Neural progenitor cell (in vitro differentiated cells): Measurements from ENCODE around the gene SMCO2. TPM values are rescaled to one million over a fixed set of nuclear protein-coding genes. Genes with fewer than 3 reads are reported as not detected.

Experiments used
- DNase-seq: peaks from one replicate; pipeline ENCODE4 v3.0.0-alpha.2; 2016; ENCODE audit warnings: low spot score
- H2AFZ ChIP-seq: fragments of 200-600 bp; sonication (generic); replicated peaks from 2 replicates; pipeline ENCODE4 v1.6.1; 2016; ENCODE audit warnings: antibody characterized with exemption
- H3F3A ChIP-seq: fragments of 200-600 bp; sonication (generic); 2 replicates; pipeline ENCODE4 v1.6.1; 2016; ENCODE audit warnings: antibody characterized with exemption, low read depth
- H3K27ac ChIP-seq: fragments of 200-600 bp; sonication (generic); 2 replicates; pipeline ENCODE4 v1.5.1; 2016; ENCODE audit warnings: mild to moderate bottlenecking
- H3K27me3 ChIP-seq: fragments of 200-600 bp; sonication (generic); 2 replicates; pipeline ENCODE4 v1.6.1; 2016; ENCODE audit warnings: mild to moderate bottlenecking, moderate library complexity
- H3K36me3 ChIP-seq: fragments of 200-600 bp; sonication (generic); 2 replicates; pipeline ENCODE4 v1.5.1; 2016
- H3K4me1 ChIP-seq: fragments of 200-600 bp; sonication (generic); 2 replicates; pipeline ENCODE4 v1.6.1; 2016; ENCODE audit warnings: mixed run types
- H3K4me2 ChIP-seq: fragments of 200-600 bp; sonication (generic); 2 replicates; pipeline ENCODE4 v1.6.1; 2016
- H3K4me3 ChIP-seq: fragments of 200-600 bp; sonication (generic); 2 replicates; pipeline ENCODE4 v1.5.1; 2016
- H3K79me2 ChIP-seq: fragments of 200-600 bp; sonication (generic); 2 replicates; pipeline ENCODE4 v1.6.1; 2016; ENCODE audit warnings: low read depth
- H3K9ac ChIP-seq: fragments of 200-600 bp; sonication (generic); 2 replicates; pipeline ENCODE4 v1.6.1; 2016
- H3K9me3 ChIP-seq: fragments of 200-600 bp; sonication (generic); 2 replicates; pipeline ENCODE4 v1.5.1; 2016; ENCODE audit warnings: low read depth
- H4K20me1 ChIP-seq: fragments of 200-600 bp; sonication (generic); 2 replicates; pipeline ENCODE4 v1.6.1; 2016; ENCODE audit warnings: low read depth
- H3K27ac Mint-ChIP-seq: 3 replicates; pipeline ENCODE4 v1.8.0; 2021; ENCODE audit warnings: mixed read lengths
- H3K27me3 Mint-ChIP-seq: 2 replicates; pipeline ENCODE4 v1.8.0; 2022; ENCODE audit warnings: low read depth, mild to moderate bottlenecking, inconsistent platforms, moderate library complexity, mixed read lengths; ENCODE audit not compliant: insufficient read depth
- H3K36me3 Mint-ChIP-seq: 3 replicates; pipeline ENCODE4 v1.8.0; 2021; ENCODE audit warnings: mixed read lengths
- H3K4me1 Mint-ChIP-seq: 3 replicates; pipeline ENCODE4 v1.8.0; 2021; ENCODE audit warnings: mixed read lengths
- H3K4me3 Mint-ChIP-seq: 3 replicates; pipeline ENCODE4 v1.8.0; 2021; ENCODE audit warnings: mild to moderate bottlenecking, moderate library complexity, mixed read lengths
- H3K9me3 Mint-ChIP-seq: 3 replicates; pipeline ENCODE4 v1.8.0; 2020; ENCODE audit warnings: mixed read lengths
- CTCF ChIP-seq: fragments of 200-600 bp; sonication (generic); IDR thresholded peaks from 2 replicates; pipeline ENCODE4 v1.5.1; 2017; ENCODE audit warnings: antibody characterized with exemption, mild to moderate bottlenecking
- EZH2 ChIP-seq: fragments of 200-600 bp; sonication (generic); IDR thresholded peaks from 2 replicates; pipeline ENCODE4 v1.6.1; 2017; ENCODE audit warnings: antibody characterized with exemption, mild to moderate bottlenecking, moderate library complexity
- EZH2phosphoT487 ChIP-seq: fragments of 200-600 bp; sonication (generic); IDR thresholded peaks from 2 replicates; pipeline ENCODE4 v1.6.1; 2017; ENCODE audit warnings: antibody characterized with exemption
- total RNA-seq: library from RNA; depleted of rRNA; stranded (reverse); fragments of >200 nt; gene quantifications from 2 replicates; pipeline ENCODE4 v1.2.3, GENCODE V29; 2015; ENCODE audit warnings: low replicate concordance

SMCO2 gene
- total RNA-seq, 1 donor from 2014 or later = not detected

- Histone ChIP-seq H3K4me2 (no peak overlapping the region), H2AFZ (no peak overlapping the region), H3K9ac (no peak overlapping the region), H3K27ac (no peak overlapping the region), H3K4me1 (no peaks in the 10 kb centered on the region), H4K20me1 (no peaks in the 10 kb centered on the region), H3K79me2 (no peaks in the 10 kb centered on the region), H3K27me3 (no peaks in the 10 kb centered on the region), H3K9me3 (no peaks in the 10 kb centered on the region), H3F3A (no peaks in the 10 kb centered on the region), H3K36me3 (no peaks in the 10 kb centered on the region), H3K4me3 (no peak overlapping the region)
- H3K27ac Mint-ChIP-seq = no peak overlapping the region
- peaks cover 2% of the 10 kb centered on the region for H3K27me3 Mint-ChIP-seq
- H3K4me1 Mint-ChIP-seq = no peaks in the 10 kb centered on the region
- no peak for DNase-seq
- TF ChIP-seq EZH2 = no peak
- no peaks in the 10 kb centered on the region for H3K36me3 Mint-ChIP-seq
- no peaks in the 10 kb centered on the region for H3K9me3 Mint-ChIP-seq
- H3K4me3 Mint-ChIP-seq = no peak overlapping the region
Observed at GRCh38 chr12:27453421-27453820, 6.9 kb downstream of the SMCO2 start.

GRCh38 chr12:27455589-27455988 lies 9.1 kb downstream of the SMCO2 start:
- Histone ChIP-seq H3F3A (no peaks in the 10 kb centered on the region), H3K79me2 (no peaks in the 10 kb centered on the region), H4K20me1 (no peaks in the 10 kb centered on the region), H3K4me2 (no peak overlapping the region), H3K27me3 (no peaks in the 10 kb centered on the region), H3K36me3 (no peaks in the 10 kb centered on the region), H3K27ac (no peak overlapping the region), H3K9me3 (no peaks in the 10 kb centered on the region), H3K4me3 (no peak overlapping the region), H3K9ac (no peak overlapping the region), H2AFZ (no peak overlapping the region), H3K4me1 (no peaks in the 10 kb centered on the region)
- DNase-seq = no peak
- no peaks in the 10 kb centered on the region for H3K36me3 Mint-ChIP-seq
- no peak overlapping the region for H3K4me3 Mint-ChIP-seq
- no peaks in the 10 kb centered on the region for H3K4me1 Mint-ChIP-seq
- H3K27me3 Mint-ChIP-seq = no peaks in the 10 kb centered on the region
- H3K9me3 Mint-ChIP-seq = no peaks in the 10 kb centered on the region
- no peak for TF ChIP-seq CTCF
- TF ChIP-seq EZH2phosphoT487 = no peak
- no peak for TF ChIP-seq EZH2
- H3K27ac Mint-ChIP-seq = no peak overlapping the region

- no peak overlapping the region for H3K27ac Mint-ChIP-seq
- Histone ChIP-seq H4K20me1 (no peaks in the 10 kb centered on the region), H3K79me2 (no peaks in the 10 kb centered on the region), H3K36me3 (no peaks in the 10 kb centered on the region), H3K27ac (no peak overlapping the region), H3F3A (no peaks in the 10 kb centered on the region), H3K4me1 (no peaks in the 10 kb centered on the region), H3K9me3 (no peaks in the 10 kb centered on the region), H3K4me2 (no peak overlapping the region), H3K27me3 (no peaks in the 10 kb centered on the region), H2AFZ (no peak overlapping the region), H3K4me3 (no peak overlapping the region), H3K9ac (no peak overlapping the region)
- no peak overlapping the region for H3K4me3 Mint-ChIP-seq
- H3K9me3 Mint-ChIP-seq = no peaks in the 10 kb centered on the region
- H3K4me1 Mint-ChIP-seq = no peaks in the 10 kb centered on the region
- no peak for DNase-seq
- TF ChIP-seq EZH2phosphoT487 = no peak
- TF ChIP-seq CTCF = no peak
- no peak for TF ChIP-seq EZH2
- H3K36me3 Mint-ChIP-seq = no peaks in the 10 kb centered on the region
- H3K27me3 Mint-ChIP-seq = no peaks in the 10 kb centered on the region
Observed at GRCh38 chr12:27456618-27457017, 10.1 kb downstream of the SMCO2 start.

GRCh38 chr12:27460471-27460978 lies 14.0 kb downstream of the SMCO2 start:
- Histone ChIP-seq H3F3A (no peaks in the 10 kb centered on the region), H3K27ac (no peak overlapping the region), H2AFZ (no peak overlapping the region), H3K4me2 (no peak overlapping the region), H4K20me1 (no peaks in the 10 kb centered on the region), H3K36me3 (no peaks in the 10 kb centered on the region), H3K9ac (no peak overlapping the region), H3K27me3 (no peaks in the 10 kb centered on the region), H3K79me2 (no peaks in the 10 kb centered on the region), H3K4me1 (no peaks in the 10 kb centered on the region), H3K9me3 (no peaks in the 10 kb centered on the region), H3K4me3 (no peak overlapping the region)
- H3K36me3 Mint-ChIP-seq = no peaks in the 10 kb centered on the region
- no peak overlapping the region for H3K4me3 Mint-ChIP-seq
- no peak for DNase-seq
- no peak overlapping the region for H3K27ac Mint-ChIP-seq
- no peaks in the 10 kb centered on the region for H3K4me1 Mint-ChIP-seq
- no peaks in the 10 kb centered on the region for H3K9me3 Mint-ChIP-seq
- no peak for TF ChIP-seq CTCF
- no peak for TF ChIP-seq EZH2phosphoT487
- no peak for TF ChIP-seq EZH2
- no peaks in the 10 kb centered on the region for H3K27me3 Mint-ChIP-seq
